Measurements from ENCODE around the gene CABLES2. TPM values are rescaled to one million over a fixed set of nuclear protein-coding genes. Genes with fewer than 3 reads are reported as not detected.

CABLES2 gene
- total RNA-seq, 1 donor from 2014 or later, result 4.1 TPM

DNA sequence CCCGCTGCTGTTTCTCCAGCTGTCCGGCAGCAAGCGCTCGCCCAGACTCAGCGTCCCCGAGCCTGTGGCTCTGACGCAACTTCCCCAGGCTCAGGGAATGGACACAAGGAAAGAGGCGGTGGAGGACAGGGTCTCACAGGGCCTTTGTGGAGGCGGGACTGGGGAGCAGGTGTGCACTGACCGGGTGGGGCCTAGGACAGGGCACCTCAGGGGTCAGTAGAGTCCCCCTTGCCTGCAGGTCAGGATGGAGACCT lies 60.0 kb downstream of the CABLES2 start:
- H3K27me3 ChIP-seq, result no peaks in the 10 kb centered on the region
- H3K9me3 ChIP-seq, result no peaks in the 10 kb centered on the region
- intact Hi-C loops (cut with DNase I), result no loop called here
- ATAC-seq (no peak), DNase-seq (no peak)
- peaks cover 35% of the 10 kb centered on the region for H3K36me3 ChIP-seq
- no peak overlapping the region for H3K4me3 ChIP-seq
- H3K4me1 ChIP-seq, result peaks cover 3% of the 10 kb centered on the region
- no peak overlapping the region for H3K27ac ChIP-seq
- TF ChIP-seq, protein P1, sequence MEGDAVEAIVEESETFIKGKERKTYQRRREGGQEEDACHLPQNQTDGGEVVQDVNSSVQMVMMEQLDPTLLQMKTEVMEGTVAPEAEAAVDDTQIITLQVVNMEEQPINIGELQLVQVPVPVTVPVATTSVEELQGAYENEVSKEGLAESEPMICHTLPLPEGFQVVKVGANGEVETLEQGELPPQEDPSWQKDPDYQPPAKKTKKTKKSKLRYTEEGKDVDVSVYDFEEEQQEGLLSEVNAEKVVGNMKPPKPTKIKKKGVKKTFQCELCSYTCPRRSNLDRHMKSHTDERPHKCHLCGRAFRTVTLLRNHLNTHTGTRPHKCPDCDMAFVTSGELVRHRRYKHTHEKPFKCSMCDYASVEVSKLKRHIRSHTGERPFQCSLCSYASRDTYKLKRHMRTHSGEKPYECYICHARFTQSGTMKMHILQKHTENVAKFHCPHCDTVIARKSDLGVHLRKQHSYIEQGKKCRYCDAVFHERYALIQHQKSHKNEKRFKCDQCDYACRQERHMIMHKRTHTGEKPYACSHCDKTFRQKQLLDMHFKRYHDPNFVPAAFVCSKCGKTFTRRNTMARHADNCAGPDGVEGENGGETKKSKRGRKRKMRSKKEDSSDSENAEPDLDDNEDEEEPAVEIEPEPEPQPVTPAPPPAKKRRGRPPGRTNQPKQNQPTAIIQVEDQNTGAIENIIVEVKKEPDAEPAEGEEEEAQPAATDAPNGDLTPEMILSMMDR (IDR thresholded peaks at IDR 0.05), result no peak

DNA sequence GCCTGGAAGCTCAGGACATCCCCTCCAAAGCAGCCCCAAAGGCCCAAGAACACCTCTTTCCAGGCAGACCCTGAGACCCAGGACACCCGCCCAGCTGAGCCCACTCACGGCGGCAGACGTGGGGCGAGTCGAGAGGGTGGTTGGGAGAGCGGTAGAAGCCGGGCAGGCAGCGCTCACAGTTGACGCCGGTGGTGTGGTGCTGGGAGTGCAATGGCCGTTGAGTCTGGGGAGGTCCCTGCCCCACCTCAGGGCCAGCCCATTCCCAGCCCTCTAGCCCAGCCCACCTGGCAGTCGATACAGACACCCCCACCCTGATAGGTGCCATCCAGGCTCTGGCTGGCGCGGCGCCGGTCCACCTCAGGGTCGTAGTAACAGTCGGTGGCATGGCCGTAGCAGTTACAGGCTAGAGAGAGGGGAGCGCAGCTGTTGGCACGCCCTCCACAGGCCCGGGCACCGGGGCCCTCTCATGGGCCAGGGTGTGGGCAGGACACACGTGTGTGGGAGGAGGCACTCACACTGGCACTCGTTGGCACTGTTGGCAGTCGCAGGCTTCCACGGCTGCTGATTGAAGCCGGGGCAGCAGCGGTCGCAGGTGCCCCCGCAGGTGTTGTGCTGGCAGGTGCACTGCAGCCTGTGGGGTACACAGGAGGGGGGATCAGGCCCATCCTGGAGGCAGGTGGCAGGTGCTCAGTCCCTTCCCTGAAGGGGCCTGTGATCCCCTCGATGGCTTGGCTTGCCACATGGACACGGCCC lies 60.5 kb downstream of the CABLES2 start:
- H3K4me1 ChIP-seq, result peaks cover 3% of the 10 kb centered on the region
- intact Hi-C loops (cut with DNase I), result no loop called here
- peaks cover 32% of the 10 kb centered on the region for H3K36me3 ChIP-seq
- TF ChIP-seq, protein P1 (IDR thresholded peaks at IDR 0.05), result no peak
- DNase-seq (no peak), ATAC-seq (no peak)
- no peak overlapping the region for H3K4me3 ChIP-seq
- H3K9me3 ChIP-seq, result no peaks in the 10 kb centered on the region
- no peak overlapping the region for H3K27ac ChIP-seq
- no peaks in the 10 kb centered on the region for H3K27me3 ChIP-seq

DNA sequence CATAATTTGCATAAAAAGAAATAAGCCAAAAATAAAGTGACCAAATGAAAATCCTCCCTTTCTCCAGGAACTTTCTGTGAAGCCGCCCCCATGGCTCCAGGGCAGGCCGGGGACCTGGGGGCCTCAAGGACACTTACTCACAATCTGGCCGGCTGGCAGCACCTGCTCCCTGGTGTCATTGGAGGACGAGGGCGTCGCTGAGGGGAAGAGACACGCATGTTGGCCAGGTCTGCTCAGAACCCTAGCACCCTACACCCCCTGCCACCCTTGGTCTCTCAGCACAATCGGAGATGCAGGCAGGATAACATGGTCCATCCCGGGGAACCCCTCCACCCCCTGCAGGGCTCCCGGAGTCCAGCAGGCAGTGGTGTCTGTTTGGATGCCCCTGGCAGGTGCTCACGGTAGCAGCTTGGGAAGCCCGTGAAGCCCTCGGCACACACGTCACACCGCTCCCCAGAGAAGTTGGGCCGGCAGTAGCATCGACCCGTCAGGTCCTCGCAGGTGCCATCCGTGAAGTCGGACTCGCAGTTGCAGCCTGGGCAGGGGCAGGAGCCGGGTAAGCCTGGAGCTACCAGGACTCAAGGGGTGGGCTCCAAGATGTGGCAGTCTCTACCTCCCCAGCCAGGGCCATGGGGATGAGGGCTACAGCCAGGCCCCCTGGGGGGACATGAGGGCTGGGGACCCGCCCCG lies 61.3 kb downstream of the CABLES2 start:
- TF ChIP-seq, protein P1 (IDR thresholded peaks at IDR 0.05), result no peak
- Histone ChIP-seq H3K4me1 (peaks cover 3% of the 10 kb centered on the region), H3K36me3 (peaks cover 30% of the 10 kb centered on the region), H3K27me3 (no peaks in the 10 kb centered on the region), H3K9me3 (no peaks in the 10 kb centered on the region), H3K27ac (no peak overlapping the region), H3K4me3 (no peak overlapping the region)
- ATAC-seq (no peak), DNase-seq (no peak)
- intact Hi-C loops (cut with DNase I), result no loop called here

DNA sequence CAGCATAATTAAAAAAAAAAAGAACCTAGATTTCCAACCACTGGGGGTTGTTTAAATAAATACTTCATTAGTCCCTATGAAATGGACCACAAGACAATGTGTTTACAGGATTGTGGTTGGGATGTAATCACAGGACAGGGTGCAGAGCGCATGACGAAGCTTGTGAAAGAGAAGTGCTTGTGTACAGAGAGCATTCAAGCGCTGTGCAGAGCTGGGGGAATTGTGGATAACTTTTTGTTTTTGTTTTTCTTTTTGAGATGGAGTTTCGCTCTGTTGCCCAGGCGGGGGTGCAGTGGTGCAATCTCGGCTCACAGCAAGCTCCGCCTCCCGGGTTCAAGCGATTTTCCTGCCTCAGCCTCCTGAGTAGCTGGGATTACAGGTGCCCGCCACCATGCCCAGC lies 62.3 kb downstream of the CABLES2 start:
- Histone ChIP-seq H3K9me3 (no peaks in the 10 kb centered on the region), H3K36me3 (peaks cover 39% of the 10 kb centered on the region), H3K27me3 (no peaks in the 10 kb centered on the region), H3K4me1 (no peaks in the 10 kb centered on the region), H3K27ac (no peak overlapping the region), H3K4me3 (no peak overlapping the region)
- TF ChIP-seq, protein P1 (IDR thresholded peaks at IDR 0.05), result no peak
- DNase-seq, result no peak
- intact Hi-C loops (cut with DNase I), result no loop called here
- ATAC-seq, result no peak

DNA sequence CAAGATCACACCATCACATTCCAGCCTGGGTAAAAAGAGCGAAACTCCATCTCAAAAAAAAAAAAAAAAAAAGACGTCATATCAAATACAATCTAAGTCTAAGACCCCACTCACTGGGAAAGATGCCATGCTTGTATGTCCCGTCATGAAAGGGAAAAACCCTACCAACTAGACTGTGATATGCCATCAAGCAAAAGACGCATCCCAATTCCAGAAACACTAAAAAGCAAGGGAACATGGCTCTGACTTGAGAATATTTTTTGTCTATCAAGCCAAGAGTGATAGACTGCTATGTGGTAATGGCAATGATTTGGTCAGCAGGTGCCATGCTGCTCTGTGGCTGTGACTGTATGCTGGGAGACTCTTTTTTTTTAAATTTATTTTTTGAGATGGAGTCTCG lies 63.0 kb downstream of the CABLES2 start:
- H3K36me3 ChIP-seq, result peaks cover 44% of the 10 kb centered on the region
- DNase-seq, result no peak
- intact Hi-C loops (cut with DNase I), result no loop called here
- no peaks in the 10 kb centered on the region for H3K4me1 ChIP-seq
- H3K27ac ChIP-seq, result no peak overlapping the region
- H3K27me3 ChIP-seq, result no peaks in the 10 kb centered on the region
- no peak overlapping the region for H3K4me3 ChIP-seq
- TF ChIP-seq, protein P1 (IDR thresholded peaks at IDR 0.05), result no peak
- no peaks in the 10 kb centered on the region for H3K9me3 ChIP-seq
- ATAC-seq, result no peak
